Measurements from ENCODE around the gene MECP2.

DNA sequence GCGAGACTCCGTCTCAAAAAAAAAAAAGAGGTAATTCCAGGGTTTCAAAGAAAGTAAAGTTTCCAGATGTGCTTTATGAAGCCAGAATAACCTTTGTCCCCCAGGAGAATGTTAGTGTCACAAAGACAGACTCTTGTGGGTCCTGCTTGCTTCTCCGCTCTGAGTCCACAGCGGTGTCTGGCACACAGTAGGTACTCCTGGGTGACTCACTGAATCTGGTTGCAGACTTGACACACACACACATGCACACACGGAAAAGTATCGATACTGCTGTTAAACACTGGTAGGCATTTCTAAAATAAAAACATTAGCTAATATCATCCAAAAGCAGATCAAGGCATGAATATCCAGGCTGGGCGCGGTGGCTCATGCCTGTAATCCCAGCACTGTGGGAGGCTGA is 102.0 kb downstream of the MECP2 start:
- TF ChIP-seq REST (IDR thresholded peaks at IDR 0.05; ENCODE audit: insufficient read depth in 1 of 2, low read depth in 2 of 2, low read length in 2 of 2): no peak
- no peak for TF ChIP-seq FOXP2 (optimal IDR thresholded peaks at IDR 0.05; ENCODE audit: borderline replicate concordance, extremely low read depth, extremely low read length, insufficient read depth)
- TF ChIP-seq POLR2AphosphoS5 (IDR thresholded peaks at IDR 0.05; ENCODE audit: low read depth, low read length): no peak
- TF ChIP-seq SIN3A (IDR thresholded peaks at IDR 0.05; ENCODE audit: borderline replicate concordance, insufficient read depth, low read length): no peak

All from PFSK-1 (cell line).